ENCODE data around the gene PCDHGB4.
"Not testable (repeated sequence)": the region's sequence is repeated elsewhere in the genome, so short reads cannot be mapped to it uniquely, and the experiment has no call there.

Gene PCDHGB4

DNA sequence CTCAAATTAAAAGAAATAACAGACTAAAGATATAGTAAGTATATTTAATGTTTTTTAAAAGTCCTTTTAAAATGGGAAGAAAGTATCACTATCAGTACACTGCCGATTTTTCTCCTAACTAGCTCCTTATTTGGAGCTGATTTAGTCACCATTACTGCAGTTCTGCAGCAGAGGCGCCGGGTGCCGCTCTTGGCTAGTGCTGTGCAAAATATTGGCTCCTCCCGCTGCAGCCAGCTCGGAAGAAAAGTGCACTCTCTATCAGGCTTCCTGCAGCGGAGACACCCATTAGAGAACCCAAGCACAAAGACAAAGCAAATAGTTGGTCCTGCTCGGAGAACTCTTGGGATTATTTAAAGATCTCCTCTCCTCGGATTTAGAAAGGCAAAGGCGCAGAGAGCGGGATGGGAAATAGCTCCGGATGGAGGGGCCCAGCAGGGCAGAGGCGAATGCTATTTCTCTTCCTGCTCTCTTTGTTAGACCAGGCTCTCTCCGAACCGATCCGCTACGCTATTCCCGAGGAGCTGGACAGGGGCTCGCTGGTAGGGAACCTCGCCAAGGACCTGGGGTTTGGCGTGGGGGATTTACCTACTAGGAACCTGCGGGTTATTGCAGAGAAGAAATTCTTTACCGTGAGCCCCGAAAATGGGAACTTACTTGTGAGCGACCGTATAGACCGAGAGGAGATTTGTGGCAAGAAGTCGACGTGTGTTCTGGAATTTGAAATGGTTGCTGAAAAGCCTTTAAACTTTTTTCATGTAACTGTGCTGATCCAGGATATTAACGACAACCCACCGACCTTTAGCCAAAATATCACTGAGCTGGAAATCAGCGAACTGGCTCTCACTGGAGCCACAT, 17.3 kb upstream of the PCDHGB4 start, which contains the start of gene PCDHGB3:
PCDHGB3 (plus strand) TSS at position 249 of the 855 bp plus-strand sequence; CDS start at position 402, 153 bp downstream.
- no peak for DNase-seq

DNA sequence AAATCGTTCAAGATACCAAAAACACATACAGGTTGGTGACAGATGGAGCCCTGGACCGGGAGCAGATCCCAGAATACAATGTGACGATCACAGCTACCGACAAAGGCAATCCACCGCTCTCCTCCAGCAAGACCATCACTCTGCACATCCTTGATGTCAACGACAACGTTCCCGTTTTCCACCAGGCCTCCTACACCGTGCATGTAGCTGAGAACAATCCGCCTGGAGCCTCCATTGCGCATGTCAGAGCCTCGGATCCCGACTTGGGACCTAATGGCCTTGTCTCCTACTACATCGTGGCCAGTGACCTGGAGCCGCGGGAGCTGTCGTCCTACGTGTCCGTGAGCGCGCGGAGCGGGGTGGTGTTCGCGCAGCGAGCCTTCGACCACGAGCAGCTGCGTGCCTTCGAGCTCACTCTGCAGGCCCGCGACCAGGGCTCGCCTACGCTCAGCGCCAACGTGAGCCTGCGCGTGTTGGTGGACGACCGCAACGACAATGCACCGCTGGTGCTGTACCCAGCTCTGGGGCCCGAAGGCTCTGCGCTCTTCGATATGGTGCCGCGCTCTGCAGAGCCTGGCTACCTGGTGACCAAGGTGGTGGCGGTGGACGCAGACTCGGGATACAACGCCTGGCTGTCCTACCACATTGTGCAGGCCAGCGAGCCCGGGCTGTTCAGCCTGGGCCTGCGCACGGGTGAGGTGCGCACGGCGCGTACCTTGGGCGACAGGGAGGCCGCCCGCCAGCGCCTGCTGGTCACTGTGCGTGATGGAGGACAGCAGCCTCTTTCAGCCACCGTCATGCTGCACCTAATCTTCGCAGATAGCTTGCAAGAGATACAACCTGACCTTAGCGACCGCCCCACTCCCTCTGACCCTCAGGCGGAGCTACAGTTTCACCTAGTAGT, 15.7 kb upstream of the PCDHGB4 start:
- no peak for DNase-seq

DNA sequence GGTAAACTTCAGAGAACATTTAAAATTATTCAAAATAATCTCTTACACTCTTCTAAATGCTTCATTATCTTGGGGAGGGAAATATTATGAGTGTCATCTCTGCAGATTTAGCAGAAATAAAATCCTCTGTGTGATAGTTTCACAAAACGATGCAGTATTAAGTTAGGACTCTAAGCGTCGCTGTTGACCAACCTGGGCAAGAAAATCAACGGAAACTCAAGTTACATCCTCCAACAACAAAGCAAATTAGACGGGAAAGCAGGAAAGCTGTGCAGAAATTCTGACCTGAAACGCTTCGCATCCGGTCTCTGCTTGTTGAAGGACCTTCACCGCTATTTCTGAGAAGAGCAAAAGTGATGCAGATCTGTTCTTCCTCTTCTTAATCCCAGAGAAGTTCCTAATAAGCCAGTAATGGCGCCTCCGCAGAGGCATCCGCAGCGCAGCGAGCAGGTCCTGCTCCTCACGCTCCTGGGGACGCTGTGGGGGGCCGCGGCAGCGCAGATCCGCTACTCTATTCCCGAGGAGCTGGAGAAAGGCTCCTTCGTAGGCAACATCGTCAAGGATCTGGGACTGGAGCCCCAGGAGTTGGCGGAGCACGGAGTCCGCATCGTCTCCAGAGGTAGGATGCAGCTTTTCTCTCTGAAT, 13.7 kb upstream of the PCDHGB4 start, which contains the start of gene PCDHGA6:
PCDHGA6 (plus strand) TSS at position 219 of the 645 bp plus-strand sequence; CDS start at position 412, 193 bp downstream.
- no peak for DNase-seq

DNA sequence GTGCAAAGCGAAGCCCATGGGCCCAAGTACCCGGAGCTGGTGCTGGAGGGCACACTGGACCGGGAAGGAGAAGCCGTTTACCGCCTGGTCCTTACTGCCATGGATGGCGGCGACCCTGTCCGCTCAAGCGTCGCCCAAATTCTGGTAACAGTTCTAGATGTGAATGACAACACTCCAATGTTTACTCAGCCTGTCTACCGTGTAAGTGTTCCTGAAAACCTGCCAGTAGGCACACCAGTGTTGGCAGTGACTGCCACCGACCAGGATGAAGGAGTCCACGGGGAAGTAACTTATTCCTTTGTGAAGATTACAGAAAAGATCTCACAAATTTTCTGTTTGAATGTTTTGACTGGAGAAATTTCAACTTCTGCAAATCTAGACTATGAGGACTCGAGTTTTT, 12.9 kb upstream of the PCDHGB4 start:
- DNase-seq = no peak

DNA sequence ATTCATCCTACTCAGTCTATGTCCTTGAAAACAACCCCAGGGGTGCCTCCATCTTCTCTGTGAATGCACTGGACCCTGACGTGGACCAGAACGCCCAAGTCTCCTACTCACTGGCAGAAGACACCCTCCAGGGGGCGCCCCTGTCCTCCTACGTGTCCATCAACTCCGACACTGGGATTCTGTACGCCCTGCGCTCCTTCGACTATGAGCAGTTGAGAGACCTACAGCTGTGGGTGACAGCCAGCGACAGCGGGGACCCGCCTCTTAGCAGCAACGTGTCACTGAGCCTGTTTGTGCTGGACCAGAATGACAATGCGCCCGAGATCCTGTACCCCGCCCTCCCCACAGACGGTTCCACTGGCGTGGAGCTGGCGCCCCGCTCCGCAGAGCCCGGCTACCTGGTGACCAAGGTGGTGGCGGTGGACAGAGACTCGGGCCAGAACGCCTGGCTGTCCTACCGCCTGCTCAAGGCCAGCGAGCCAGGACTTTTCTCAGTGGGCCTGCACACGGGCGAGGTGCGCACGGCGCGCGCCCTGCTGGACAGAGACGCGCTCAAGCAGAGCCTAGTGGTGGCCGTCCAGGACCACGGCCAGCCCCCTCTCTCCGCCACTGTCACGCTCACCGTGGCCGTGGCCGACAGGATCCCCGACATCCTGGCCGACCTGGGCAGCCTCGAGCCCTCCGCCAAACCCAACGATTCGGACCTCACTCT, 11.9 kb upstream of the PCDHGB4 start:
- not testable (repeated sequence) for DNase-seq

DNA sequence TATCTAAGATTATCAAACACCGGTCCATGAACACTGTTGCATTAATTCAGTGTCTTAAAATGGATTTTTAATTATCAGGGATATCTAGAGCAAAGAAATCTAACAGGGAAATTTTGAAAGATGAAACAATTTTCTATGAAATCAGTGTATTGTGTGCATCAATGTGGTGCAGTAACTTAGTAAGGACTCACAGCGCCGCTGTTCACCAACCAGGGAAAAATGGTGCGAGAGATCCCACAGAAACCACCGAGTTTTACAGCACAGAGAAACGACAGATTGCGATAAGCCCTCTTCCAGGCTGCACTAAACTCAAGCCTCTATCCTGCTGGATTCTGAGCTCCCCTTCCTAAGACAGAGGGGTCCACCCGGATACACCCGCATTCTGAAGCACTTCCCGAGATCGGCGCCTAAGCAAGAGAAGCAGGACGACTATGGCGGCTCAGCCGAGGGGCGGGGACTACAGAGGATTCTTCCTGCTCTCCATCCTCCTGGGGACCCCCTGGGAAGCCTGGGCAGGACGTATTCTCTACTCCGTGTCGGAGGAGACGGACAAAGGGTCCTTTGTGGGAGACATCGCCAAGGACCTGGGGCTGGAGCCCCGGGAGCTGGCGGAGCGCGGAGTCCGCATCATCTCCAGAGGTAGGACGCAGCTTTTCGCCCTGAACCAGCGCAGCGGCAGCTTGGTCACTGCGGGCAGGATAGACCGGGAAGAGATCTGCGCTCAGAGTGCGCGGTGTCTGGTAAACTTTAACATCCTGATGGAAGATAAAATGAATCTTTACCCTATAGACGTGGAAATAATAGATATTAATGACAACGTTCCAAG, 4.8 kb upstream of the PCDHGB4 start, which contains the start of gene PCDHGA7:
PCDHGA7 (plus strand) TSS at position 274 of the 826 bp plus-strand sequence; CDS start at position 432, 158 bp downstream.
- DNase-seq = no peak

DNA sequence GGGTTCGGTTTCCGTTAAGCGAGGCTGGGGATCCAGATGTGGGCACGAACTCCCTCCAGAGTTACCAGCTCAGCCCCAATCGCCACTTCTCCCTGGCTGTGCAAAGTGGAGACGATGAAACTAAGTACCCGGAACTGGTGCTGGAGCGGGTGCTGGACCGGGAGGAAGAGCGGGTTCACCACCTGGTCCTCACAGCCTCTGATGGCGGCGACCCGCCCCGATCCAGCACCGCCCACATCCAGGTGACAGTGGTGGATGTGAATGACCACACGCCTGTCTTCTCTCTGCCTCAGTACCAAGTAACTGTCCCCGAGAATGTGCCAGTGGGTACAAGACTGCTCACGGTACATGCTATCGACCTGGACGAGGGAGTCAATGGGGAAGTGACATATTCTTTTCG, 4.2 kb upstream of the PCDHGB4 start:
- no peak for DNase-seq

DNA sequence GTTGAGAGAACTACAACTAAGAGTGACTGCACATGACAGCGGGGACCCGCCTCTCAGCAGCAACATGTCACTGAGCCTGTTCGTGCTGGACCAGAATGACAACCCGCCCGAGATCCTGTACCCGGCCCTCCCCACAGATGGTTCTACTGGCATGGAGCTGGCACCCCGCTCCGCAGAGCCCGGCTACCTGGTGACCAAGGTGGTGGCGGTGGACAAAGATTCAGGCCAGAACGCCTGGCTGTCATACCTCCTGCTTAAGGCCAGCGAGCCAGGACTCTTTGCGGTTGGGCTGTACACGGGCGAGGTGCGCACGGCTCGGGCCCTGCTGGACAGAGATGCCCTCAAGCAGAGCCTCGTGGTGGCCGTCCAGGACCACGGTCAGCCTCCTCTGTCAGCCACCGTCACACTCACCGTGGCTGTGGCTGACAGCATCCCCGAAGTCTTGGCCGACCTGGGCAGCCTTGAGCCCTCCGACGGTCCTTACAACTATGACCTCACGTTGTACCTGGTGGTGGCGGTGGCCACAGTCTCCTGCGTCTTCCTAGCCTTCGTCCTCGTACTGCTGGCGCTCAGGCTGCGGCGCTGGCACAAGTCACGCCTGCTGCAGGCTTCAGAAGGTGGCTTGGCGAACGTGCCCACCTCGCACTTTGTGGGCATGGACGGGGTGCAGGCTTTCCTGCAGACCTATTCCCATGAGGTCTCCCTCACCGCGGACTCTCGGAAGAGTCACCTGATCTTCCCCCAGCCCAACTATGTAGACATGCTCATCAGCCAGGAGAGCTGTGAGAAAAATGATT, 2.8 kb upstream of the PCDHGB4 start:
- no peak for DNase-seq

DNA sequence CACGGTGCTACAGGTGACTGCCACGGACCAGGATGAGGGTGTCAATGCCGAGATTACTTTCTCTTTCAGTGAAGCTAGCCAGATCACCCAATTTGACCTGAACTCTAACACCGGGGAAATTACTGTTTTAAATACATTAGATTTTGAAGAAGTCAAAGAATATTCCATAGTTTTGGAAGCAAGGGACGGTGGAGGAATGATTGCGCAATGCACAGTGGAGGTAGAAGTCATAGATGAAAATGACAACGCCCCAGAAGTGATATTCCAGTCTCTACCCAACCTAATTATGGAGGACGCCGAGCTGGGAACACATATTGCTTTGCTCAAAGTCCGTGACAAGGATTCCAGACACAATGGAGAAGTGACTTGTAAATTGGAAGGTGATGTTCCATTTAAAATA, 1.2 kb downstream of the PCDHGB4 start:
- no peak for DNase-seq

DNA sequence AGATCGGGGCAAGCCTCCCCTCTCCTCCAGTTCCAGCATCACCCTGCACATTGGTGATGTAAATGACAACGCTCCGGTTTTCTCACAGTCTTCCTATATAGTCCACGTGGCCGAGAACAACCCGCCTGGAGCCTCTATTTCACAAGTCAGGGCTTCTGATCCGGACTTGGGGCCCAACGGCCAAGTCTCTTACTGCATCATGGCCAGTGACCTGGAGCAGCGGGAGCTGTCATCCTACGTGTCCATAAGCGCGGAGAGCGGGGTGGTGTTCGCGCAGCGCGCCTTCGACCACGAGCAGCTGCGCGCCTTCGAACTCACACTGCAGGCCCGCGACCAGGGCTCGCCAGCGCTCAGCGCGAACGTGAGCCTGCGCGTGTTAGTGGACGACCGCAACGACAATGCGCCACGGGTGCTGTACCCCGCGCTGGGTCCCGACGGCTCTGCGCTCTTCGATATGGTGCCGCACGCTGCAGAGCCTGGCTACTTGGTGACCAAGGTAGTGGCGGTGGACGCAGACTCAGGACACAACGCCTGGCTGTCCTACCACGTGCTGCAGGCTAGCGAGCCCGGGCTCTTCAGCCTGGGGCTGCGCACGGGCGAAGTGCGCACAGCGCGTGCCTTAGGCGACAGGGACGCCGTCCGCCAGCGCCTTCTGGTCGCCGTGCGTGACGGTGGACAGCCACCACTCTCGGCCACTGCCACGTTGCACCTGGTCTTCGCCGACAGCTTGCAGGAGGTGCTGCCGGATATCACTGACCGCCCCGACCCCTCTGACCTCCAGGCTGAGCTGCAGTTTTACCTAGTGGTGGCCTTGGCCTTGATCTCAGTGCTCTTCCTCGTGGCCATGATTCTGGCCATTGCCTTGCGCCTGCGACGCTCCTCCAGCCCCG, 1.9 kb downstream of the PCDHGB4 start:
- DNase-seq = no peak

DNA sequence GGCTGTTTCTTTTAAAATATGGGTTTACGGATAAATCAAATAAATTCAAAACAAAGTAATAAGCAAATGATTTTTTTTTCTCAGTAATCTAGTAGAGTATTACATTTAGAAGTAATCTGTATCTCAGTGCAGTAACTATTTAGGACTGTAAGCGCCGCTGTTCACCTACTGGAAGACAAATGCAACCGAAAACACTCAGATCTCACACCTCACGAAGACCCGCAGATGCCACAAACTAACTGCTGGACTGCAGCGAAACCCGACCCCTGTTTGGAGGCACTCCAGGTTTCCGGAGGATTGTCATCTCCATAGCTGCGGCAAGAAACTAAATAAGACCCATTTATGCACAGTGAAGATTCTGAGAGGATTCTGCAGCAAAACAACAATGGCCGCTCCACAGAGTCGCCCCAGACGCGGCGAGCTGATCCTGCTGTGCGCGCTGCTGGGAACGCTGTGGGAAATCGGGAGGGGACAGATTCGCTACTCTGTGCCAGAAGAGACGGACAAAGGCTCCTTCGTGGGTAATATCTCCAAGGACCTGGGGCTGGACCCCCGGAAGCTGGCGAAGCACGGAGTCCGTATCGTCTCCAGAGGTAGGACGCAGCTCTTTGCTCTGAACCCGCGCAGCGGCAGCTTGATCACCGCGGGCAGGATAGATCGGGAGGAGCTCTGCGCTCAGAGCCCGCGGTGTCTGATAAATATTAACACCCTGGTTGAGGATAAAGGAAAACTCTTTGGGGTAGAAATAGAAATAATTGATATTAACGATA, 5.1 kb downstream of the PCDHGB4 start, which contains the start of gene PCDHGA8:
PCDHGA8 (plus strand) TSS at position 205 of the 770 bp plus-strand sequence; CDS start at position 386, 181 bp downstream.
- no peak for DNase-seq

DNA sequence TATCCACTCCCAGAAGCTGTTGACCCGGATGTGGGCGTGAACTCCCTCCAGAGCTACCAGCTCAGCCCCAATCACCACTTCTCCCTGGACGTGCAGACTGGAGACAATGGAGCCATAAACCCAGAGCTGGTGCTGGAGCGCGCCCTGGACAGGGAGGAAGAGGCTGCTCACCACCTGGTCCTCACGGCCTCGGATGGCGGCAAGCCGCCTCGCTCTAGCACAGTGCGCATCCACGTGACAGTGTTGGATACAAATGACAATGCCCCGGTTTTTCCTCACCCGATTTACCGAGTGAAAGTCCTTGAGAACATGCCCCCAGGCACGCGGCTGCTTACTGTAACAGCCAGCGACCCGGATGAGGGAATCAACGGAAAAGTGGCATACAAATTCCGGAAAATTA, 5.8 kb downstream of the PCDHGB4 start:
- DNase-seq = no peak

DNA sequence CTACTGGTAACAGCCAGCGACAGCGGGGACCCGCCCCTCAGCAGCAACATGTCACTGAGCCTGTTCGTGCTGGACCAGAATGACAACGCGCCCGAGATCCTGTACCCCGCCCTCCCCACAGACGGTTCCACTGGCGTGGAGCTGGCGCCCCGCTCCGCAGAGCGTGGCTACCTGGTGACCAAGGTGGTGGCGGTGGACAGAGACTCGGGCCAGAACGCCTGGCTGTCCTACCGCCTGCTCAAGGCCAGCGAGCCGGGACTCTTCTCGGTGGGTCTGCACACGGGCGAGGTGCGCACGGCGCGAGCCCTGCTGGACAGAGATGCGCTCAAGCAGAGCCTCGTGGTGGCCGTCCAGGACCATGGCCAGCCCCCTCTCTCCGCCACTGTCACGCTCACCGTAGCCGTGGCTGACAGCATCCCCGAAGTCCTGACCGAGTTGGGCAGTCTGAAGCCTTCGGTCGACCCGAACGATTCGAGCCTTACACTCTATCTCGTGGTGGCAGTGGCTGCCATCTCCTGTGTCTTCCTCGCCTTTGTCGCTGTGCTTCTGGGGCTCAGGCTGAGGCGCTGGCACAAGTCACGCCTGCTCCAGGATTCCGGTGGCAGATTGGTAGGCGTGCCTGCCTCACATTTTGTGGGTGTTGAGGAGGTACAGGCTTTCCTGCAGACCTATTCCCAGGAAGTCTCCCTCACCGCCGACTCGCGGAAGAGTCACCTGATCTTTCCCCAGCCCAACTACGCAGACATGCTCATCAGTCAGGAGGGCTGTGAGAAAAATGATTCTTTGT, 7.1 kb downstream of the PCDHGB4 start:
- not testable (repeated sequence) for DNase-seq

DNA sequence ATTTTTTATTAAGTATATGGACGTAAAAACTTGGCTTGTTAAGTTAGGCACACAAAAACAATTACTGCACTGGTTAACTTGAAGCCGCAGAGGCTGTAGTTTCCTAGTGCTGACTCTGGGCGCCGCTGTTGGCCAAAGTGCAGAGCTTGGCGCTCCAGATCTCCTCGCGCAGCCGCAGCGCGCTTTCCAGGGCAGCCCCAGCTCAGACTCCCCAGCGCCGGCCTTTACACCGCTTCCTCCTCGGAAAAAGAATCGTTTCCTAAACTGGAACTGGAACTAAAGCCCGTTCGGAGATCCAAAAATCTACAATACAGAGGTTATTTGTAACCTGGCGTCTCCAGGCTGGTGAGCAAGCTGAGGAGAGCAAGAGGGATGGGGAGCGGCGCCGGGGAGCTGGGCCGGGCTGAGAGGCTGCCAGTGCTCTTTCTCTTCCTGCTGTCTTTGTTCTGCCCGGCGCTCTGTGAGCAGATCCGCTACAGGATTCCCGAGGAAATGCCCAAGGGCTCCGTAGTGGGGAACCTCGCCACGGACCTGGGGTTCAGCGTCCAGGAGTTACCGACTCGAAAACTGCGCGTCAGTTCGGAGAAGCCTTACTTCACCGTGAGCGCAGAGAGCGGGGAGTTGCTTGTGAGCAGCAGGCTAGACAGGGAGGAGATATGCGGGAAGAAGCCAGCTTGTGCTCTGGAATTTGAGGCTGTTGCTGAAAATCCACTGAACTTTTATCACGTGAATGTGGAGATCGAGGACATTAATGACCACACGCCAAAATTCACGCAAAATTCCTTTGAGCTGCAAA, 10.5 kb downstream of the PCDHGB4 start, which contains the start of gene PCDHGB5:
PCDHGB5 (plus strand) TSS at position 192 of the 796 bp plus-strand sequence; CDS start at position 373, 181 bp downstream.
- not testable (repeated sequence) for DNase-seq

DNA sequence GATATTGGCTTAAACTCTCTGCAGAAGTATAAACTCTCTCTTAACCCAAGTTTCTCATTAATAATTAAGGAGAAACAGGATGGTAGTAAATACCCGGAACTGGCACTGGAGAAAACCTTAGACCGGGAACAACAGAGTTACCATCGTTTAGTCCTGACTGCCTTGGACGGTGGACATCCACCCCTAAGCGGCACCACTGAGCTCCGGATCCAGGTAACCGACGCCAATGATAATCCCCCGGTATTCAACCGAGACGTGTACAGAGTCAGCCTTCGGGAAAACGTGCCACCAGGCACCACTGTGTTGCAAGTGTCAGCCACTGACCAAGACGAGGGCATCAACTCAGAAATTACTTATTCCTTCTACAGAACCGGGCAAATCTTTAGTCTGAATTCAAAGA, 11.1 kb downstream of the PCDHGB4 start:
- DNase-seq = no peak

DNA sequence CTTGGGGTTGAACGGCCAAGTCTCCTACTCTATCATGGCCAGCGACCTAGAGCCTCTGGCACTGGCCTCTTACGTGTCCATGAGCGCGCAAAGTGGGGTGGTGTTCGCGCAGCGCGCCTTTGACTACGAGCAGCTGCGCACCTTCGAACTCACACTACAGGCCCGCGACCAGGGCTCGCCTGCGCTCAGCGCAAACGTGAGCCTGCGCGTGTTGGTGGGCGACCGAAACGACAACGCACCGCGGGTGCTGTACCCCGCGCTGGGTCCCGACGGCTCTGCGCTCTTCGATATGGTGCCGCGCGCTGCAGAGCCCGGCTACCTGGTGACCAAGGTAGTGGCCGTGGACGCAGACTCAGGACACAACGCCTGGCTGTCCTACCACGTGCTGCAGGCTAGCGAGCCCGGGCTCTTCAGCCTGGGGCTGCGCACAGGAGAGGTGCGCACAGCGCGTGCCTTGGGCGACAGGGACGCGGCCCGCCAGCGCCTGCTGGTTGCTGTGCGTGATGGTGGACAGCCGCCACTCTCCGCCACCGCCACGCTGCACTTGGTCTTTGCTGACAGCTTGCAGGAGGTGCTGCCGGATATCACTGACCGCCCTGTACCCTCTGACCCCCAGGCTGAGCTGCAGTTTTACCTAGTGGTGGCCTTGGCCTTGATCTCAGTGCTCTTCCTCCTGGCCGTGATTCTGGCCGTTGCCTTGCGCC, 12.2 kb downstream of the PCDHGB4 start:
- no peak for DNase-seq

Measured in NCI-H1694 treated with DMSO at 0.1 percent for 48 hours (cell line).